ENCODE results near the gene DPP6.

Gene DPP6

DNA sequence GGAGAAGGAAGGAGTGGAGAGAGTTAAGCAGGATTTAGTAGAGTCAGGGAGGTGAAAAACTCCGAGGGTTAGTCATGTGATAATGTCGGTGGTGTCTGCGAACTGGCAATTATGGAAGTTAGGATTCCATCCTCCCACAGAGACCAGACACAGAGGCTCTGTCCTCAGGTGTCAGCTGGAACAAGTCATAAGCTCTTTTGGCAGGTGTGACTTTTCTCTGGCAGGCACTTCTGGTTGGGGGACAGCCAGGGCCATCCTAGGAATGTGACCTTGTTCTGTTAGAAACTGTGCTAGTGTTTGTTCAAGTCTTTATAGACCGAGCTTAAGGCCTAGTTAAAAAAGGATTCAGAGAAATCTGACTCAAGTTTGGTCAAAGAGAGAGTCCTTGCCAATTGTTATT, 371.0 kb downstream of the DPP6 start:
- Histone ChIP-seq H3K27ac (no peak overlapping the region), H3K4me3 (IDR thresholded peaks at IDR 0.05; ENCODE audit: insufficient read depth, low read depth, low read length) (no peak overlapping the region), H3K27me3 (ENCODE audit: insufficient read depth, low read depth) (no peaks in the 10 kb centered on the region), H3K4me2 (no peak overlapping the region), H4K20me1 (ENCODE audit: insufficient read depth) (no peaks in the 10 kb centered on the region), H3K9ac (no peak overlapping the region), H3K4me1 (ENCODE audit: low read depth, poor library complexity, severe bottlenecking) (no peaks in the 10 kb centered on the region), H2AFZ (ENCODE audit: low read depth) (no peak overlapping the region), H3K79me2 (ENCODE audit: insufficient read depth, low read depth) (no peaks in the 10 kb centered on the region), H3K36me3 (ENCODE audit: insufficient read depth) (no peaks in the 10 kb centered on the region)
- no peak for TF ChIP-seq CTCF (conservative IDR thresholded peaks at IDR 0.05; ENCODE audit: low read depth, low read length)

DNA sequence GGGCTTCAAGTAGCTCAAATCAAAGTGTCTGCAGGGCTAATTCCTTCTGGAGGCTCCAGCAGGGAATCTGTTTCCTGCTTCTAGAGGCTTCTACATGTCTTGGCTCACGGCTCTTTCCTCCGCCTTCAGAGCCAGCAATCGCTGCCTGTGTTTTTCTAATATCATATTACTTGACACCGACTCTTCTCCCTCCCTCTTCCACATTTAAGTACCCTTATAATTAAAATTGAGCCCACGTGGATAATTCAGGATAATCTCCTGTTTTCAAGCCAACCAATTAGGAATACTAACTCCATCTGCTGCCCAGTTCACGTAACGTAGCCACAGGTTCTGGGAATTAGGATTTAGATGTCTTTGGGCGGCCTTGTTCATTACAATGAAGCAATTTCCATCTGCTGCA, 372.2 kb downstream of the DPP6 start:
- Histone ChIP-seq H3K27me3 (ENCODE audit: insufficient read depth, low read depth) (no peaks in the 10 kb centered on the region), H3K9ac (no peak overlapping the region), H3K36me3 (ENCODE audit: insufficient read depth) (no peaks in the 10 kb centered on the region), H2AFZ (ENCODE audit: low read depth) (no peak overlapping the region), H3K4me3 (IDR thresholded peaks at IDR 0.05; ENCODE audit: insufficient read depth, low read depth, low read length) (no peak overlapping the region), H3K27ac (no peak overlapping the region), H3K4me2 (no peak overlapping the region), H3K4me1 (ENCODE audit: low read depth, poor library complexity, severe bottlenecking) (no peaks in the 10 kb centered on the region), H3K79me2 (ENCODE audit: insufficient read depth, low read depth) (no peaks in the 10 kb centered on the region), H4K20me1 (ENCODE audit: insufficient read depth) (no peaks in the 10 kb centered on the region)
- no peak for TF ChIP-seq CTCF (conservative IDR thresholded peaks at IDR 0.05; ENCODE audit: low read depth, low read length)

GRCh38 chr7:154425271-154425670, 373.1 kb downstream of the DPP6 start:
- Histone ChIP-seq H3K4me2 (no peak overlapping the region), H3K79me2 (ENCODE audit: insufficient read depth, low read depth) (no peaks in the 10 kb centered on the region), H3K9ac (no peak overlapping the region), H3K27me3 (ENCODE audit: insufficient read depth, low read depth) (no peaks in the 10 kb centered on the region), H4K20me1 (ENCODE audit: insufficient read depth) (no peaks in the 10 kb centered on the region), H3K4me3 (IDR thresholded peaks at IDR 0.05; ENCODE audit: insufficient read depth, low read depth, low read length) (no peak overlapping the region), H3K4me1 (ENCODE audit: low read depth, poor library complexity, severe bottlenecking) (no peaks in the 10 kb centered on the region), H3K36me3 (ENCODE audit: insufficient read depth) (no peaks in the 10 kb centered on the region), H2AFZ (ENCODE audit: low read depth) (no peak overlapping the region), H3K27ac (no peak overlapping the region)
- TF ChIP-seq CTCF (conservative IDR thresholded peaks at IDR 0.05; ENCODE audit: low read depth, low read length): no peak

DNA sequence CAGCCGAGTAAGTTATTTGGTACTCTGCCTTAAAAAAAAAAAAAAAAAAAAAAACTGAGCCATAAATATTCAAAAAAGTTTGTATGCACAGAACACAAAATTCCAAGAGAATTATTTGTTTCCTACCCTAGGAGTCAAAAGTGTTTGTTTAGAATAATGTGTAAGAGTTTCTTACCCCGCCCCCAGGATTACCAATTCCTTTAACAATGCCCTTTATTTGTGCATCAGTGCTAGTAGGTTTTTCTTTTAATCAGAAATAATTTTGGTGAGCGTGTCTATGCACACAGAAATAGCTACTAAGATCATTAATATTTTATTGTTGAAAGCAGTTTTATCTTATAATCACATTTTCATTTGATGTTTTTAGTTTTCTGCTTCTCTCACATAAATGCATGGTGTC, 374.6 kb downstream of the DPP6 start:
- no peak overlapping the region for H3K4me2 ChIP-seq
- no peak overlapping the region for H3K27ac ChIP-seq
- no peaks in the 10 kb centered on the region for H3K79me2 ChIP-seq (ENCODE audit: insufficient read depth, low read depth)
- no peaks in the 10 kb centered on the region for H3K27me3 ChIP-seq (ENCODE audit: insufficient read depth, low read depth)
- H3K36me3 ChIP-seq (ENCODE audit: insufficient read depth): no peaks in the 10 kb centered on the region
- no peaks in the 10 kb centered on the region for H3K4me1 ChIP-seq (ENCODE audit: low read depth, poor library complexity, severe bottlenecking)
- no peak for TF ChIP-seq CTCF (conservative IDR thresholded peaks at IDR 0.05; ENCODE audit: low read depth, low read length)
- H3K9ac ChIP-seq: no peak overlapping the region
- H3K4me3 ChIP-seq (IDR thresholded peaks at IDR 0.05; ENCODE audit: insufficient read depth, low read depth, low read length): no peak overlapping the region
- no peaks in the 10 kb centered on the region for H4K20me1 ChIP-seq (ENCODE audit: insufficient read depth)
- no peak overlapping the region for H2AFZ ChIP-seq (ENCODE audit: low read depth)

- Histone ChIP-seq H3K27me3 (ENCODE audit: insufficient read depth, low read depth) (no peaks in the 10 kb centered on the region), H3K4me2 (no peak overlapping the region), H4K20me1 (ENCODE audit: insufficient read depth) (no peaks in the 10 kb centered on the region), H3K79me2 (ENCODE audit: insufficient read depth, low read depth) (no peaks in the 10 kb centered on the region), H3K36me3 (ENCODE audit: insufficient read depth) (no peaks in the 10 kb centered on the region), H3K4me1 (ENCODE audit: low read depth, poor library complexity, severe bottlenecking) (no peaks in the 10 kb centered on the region), H3K4me3 (IDR thresholded peaks at IDR 0.05; ENCODE audit: insufficient read depth, low read depth, low read length) (no peak overlapping the region), H3K9ac (no peak overlapping the region), H2AFZ (ENCODE audit: low read depth) (no peak overlapping the region), H3K27ac (no peak overlapping the region)
- no peak for TF ChIP-seq CTCF (conservative IDR thresholded peaks at IDR 0.05; ENCODE audit: low read depth, low read length)
These were observed 375.3 kb downstream of the DPP6 start for GRCh38 chr7:154427533-154427932.
